HG03460 (cell line): ENCODE measurements around the gene KLK15.
"Not testable (repeated sequence)": the region's sequence is repeated elsewhere in the genome, so short reads cannot be mapped to it uniquely, and the experiment has no call there.

Experiments
- ATAC-seq: cut with Tn5 transposase; IDR thresholded peaks from one replicate; pipeline ENCODE4 v1.9.1; 2021; ENCODE audit not compliant: unreplicated experiment

KLK15 gene

GRCh38 chr19:50796634-50797428 lies 36.5 kb downstream of the KLK15 start:
- ATAC-seq, result no peak

- ATAC-seq, result no peak
Measured at GRCh38 chr19:50796128-50796633, 37.2 kb downstream of the KLK15 start.

GRCh38 chr19:50795664-50796073 lies 37.7 kb downstream of the KLK15 start:
- ATAC-seq, result no peak

- ATAC-seq, result no peak
Measured at GRCh38 chr19:50794876-50795663, 38.3 kb downstream of the KLK15 start.

GRCh38 chr19:50794074-50794875 lies 39.1 kb downstream of the KLK15 start:
- ATAC-seq, result no peak

- no peak for ATAC-seq
Measured at GRCh38 chr19:50793558-50794065, 39.8 kb downstream of the KLK15 start.

- no peak for ATAC-seq
Measured at GRCh38 chr19:50792272-50793250, 40.8 kb downstream of the KLK15 start.

- ATAC-seq, result no peak
Measured at GRCh38 chr19:50791594-50792271, 41.6 kb downstream of the KLK15 start.

GRCh38 chr19:50790922-50791467 lies 42.4 kb downstream of the KLK15 start:
- ATAC-seq, result no peak

- no peak for ATAC-seq
Measured at GRCh38 chr19:50790396-50790795, 43.0 kb downstream of the KLK15 start, which contains the start of gene ACP4. Gene ACP4, plus strand, starts transcription at chr19:50790415. Its CDS starts 0 bp downstream, at chr19:50790415.

GRCh38 chr19:50785329-50785728 lies 48.0 kb downstream of the KLK15 start:
- ATAC-seq, result no peak

GRCh38 chr19:50784710-50785109 lies 48.7 kb downstream of the KLK15 start:
- no peak for ATAC-seq

GRCh38 chr19:50783848-50784152 lies 49.6 kb downstream of the KLK15 start:
- not testable (repeated sequence) for ATAC-seq

- ATAC-seq, result no peak
Measured at GRCh38 chr19:50780753-50781435, 52.5 kb downstream of the KLK15 start.

GRCh38 chr19:50779504-50780457 lies 53.6 kb downstream of the KLK15 start:
- no peak for ATAC-seq

- no peak for ATAC-seq
Measured at GRCh38 chr19:50778906-50779430, 54.4 kb downstream of the KLK15 start.

GRCh38 chr19:50777830-50778303 lies 55.5 kb downstream of the KLK15 start:
- no peak for ATAC-seq
